Activated B cell treated with CpG ODN at 0.5 μM for 24 hours (primary cell): ENCODE data around the gene ANKRD36B. TPM values are rescaled to one million over a fixed set of nuclear protein-coding genes. Genes with fewer than 3 reads are reported as not detected.
"Not testable (repeated sequence)": the region's sequence is repeated elsewhere in the genome, so short reads cannot be mapped to it uniquely, and the experiment has no call there.

Experiments used
- ATAC-seq: fragments of 200-7000 bp; cut with Tn5 transposase; one replicate; pipeline ENCODE4 v1.10.0; 2021; ENCODE audit warnings: low read depth, mild to moderate bottlenecking, moderate library complexity
- CTCF ChIA-PET: fragments of 350-600 bp; sonication (Branson Sonifier 250); formaldehyde crosslinking; loops from one replicate; lab custom pipeline; 2021; ENCODE audit warnings: antibody characterized with exemption; lab: Charles Lee
- POLR2A ChIA-PET: fragments of 350-600 bp; sonication (Branson Sonifier 250); formaldehyde crosslinking; loops from one replicate; lab custom pipeline; 2021; ENCODE audit warnings: antibody characterized with exemption; lab: Charles Lee
- DNase-seq: peaks from one replicate; pipeline ENCODE4 v3.0.0; 2022
- H3K27ac Mint-ChIP-seq: one replicate; pipeline ENCODE4 v1.8.0; 2020; ENCODE audit warnings: mixed read lengths
- H3K27me3 Mint-ChIP-seq: one replicate; pipeline ENCODE4 v1.8.0; 2021; ENCODE audit warnings: mixed read lengths
- H3K36me3 Mint-ChIP-seq: one replicate; pipeline ENCODE4 v1.8.0; 2021; ENCODE audit warnings: low read depth, mixed read lengths
- H3K4me1 Mint-ChIP-seq: one replicate; pipeline ENCODE4 v1.8.0; 2021; ENCODE audit warnings: mixed read lengths
- H3K4me3 Mint-ChIP-seq: one replicate; pipeline ENCODE4 v1.8.0; 2020; ENCODE audit warnings: mild to moderate bottlenecking, mixed read lengths
- H3K9me3 Mint-ChIP-seq: one replicate; pipeline ENCODE4 v1.8.0; 2020; ENCODE audit warnings: mixed read lengths
- CTCF ChIP-seq: fragments of 200-600 bp; IDR thresholded peaks from one replicate; pipeline ENCODE4 v1.8.0; 2022; ENCODE audit warnings: antibody characterized with exemption, mild to moderate bottlenecking
- intact Hi-C: fragments of 100-400 bp; cut with micrococcal nuclease; formaldehyde crosslinking; loops from one replicate; pipeline ENCODE4 v1.15.1; 2024
- total RNA-seq: library from RNA; stranded (reverse); gene quantifications from 2 replicates; pipeline ENCODE4 v1.2.3, GENCODE V29; 2022

Gene ANKRD36B
- total RNA-seq = 25.5 and 29.8 TPM in 2 replicates

GRCh38 chr2:97589598-97590510 is at the start of gene ANKRD36B:
Gene ANKRD36B, minus strand, starts transcription at chr2:97589877. Its CDS starts 192 bp downstream, at chr2:97589685.
- peak; percentile 79 for ATAC-seq
- ChIA-PET POLR2A (interaction anchor here (0.6 to 1.8 kb wide), 6 partner anchors 56 to 425 kb away, joined by 3 to 16 read pairs (median 7); partner anchors contain the start of genes ACTR1B and COX5B), CTCF (interaction anchor here (0.7 to 4.4 kb wide), 10 partner anchors 56 to 967 kb away, joined by 3 to 123 read pairs (median 4); partner anchors contain the start of genes ACTR1B and COX5B)
- not testable (repeated sequence) for H3K27me3 Mint-ChIP-seq, H3K9me3 Mint-ChIP-seq, H3K36me3 Mint-ChIP-seq, H3K4me1 Mint-ChIP-seq
- intact Hi-C loops = loop anchor here (1.0 kb wide), 3 partner anchors 55 to 107 kb away; partner anchors contain the start of gene ACTR1B
- DNase-seq = peak; percentile 59
- peak within 1 kb of the TSS; percentile 97 for H3K27ac Mint-ChIP-seq
- H3K4me3 Mint-ChIP-seq = peak within 1 kb of the TSS; percentile 99

GRCh38 chr2:97626049-97626430 is 36.4 kb upstream of the ANKRD36B start:
- CTCF ChIA-PET, H3K9me3 Mint-ChIP-seq, H3K4me1 Mint-ChIP-seq, H3K36me3 Mint-ChIP-seq, H3K27me3 Mint-ChIP-seq, DNase-seq, H3K4me3 Mint-ChIP-seq, ATAC-seq, H3K27ac Mint-ChIP-seq, POLR2A ChIA-PET, intact Hi-C loops: not testable (repeated sequence)

- H3K27me3 Mint-ChIP-seq, H3K9me3 Mint-ChIP-seq, POLR2A ChIA-PET, H3K4me3 Mint-ChIP-seq, H3K36me3 Mint-ChIP-seq, CTCF ChIA-PET, H3K4me1 Mint-ChIP-seq, DNase-seq, intact Hi-C loops, ATAC-seq, H3K27ac Mint-ChIP-seq: not testable (repeated sequence)
Observed at GRCh38 chr2:97625354-97626048, 35.8 kb upstream of the ANKRD36B start.

- intact Hi-C loops, H3K9me3 Mint-ChIP-seq, ATAC-seq, H3K27ac Mint-ChIP-seq, H3K36me3 Mint-ChIP-seq, H3K4me1 Mint-ChIP-seq, CTCF ChIA-PET, DNase-seq, H3K27me3 Mint-ChIP-seq, POLR2A ChIA-PET, H3K4me3 Mint-ChIP-seq: not testable (repeated sequence)
Observed at GRCh38 chr2:97622976-97623375, 33.3 kb upstream of the ANKRD36B start.

- ATAC-seq, DNase-seq, H3K27me3 Mint-ChIP-seq, intact Hi-C loops, H3K4me3 Mint-ChIP-seq, H3K4me1 Mint-ChIP-seq, POLR2A ChIA-PET, H3K9me3 Mint-ChIP-seq, H3K36me3 Mint-ChIP-seq, CTCF ChIA-PET, H3K27ac Mint-ChIP-seq: not testable (repeated sequence)
Observed at GRCh38 chr2:97620492-97620891, 30.8 kb upstream of the ANKRD36B start.

- CTCF ChIA-PET, H3K4me3 Mint-ChIP-seq, H3K4me1 Mint-ChIP-seq, H3K27me3 Mint-ChIP-seq, DNase-seq, H3K36me3 Mint-ChIP-seq, ATAC-seq, H3K27ac Mint-ChIP-seq, POLR2A ChIA-PET, H3K9me3 Mint-ChIP-seq, intact Hi-C loops: not testable (repeated sequence)
Observed at GRCh38 chr2:97618939-97619827, 29.5 kb upstream of the ANKRD36B start.

GRCh38 chr2:97617911-97618310 is 28.2 kb upstream of the ANKRD36B start:
- ATAC-seq = no peak

GRCh38 chr2:97615746-97616145 is 26.1 kb upstream of the ANKRD36B start:
- intact Hi-C loops, H3K4me3 Mint-ChIP-seq, H3K36me3 Mint-ChIP-seq, ATAC-seq, H3K4me1 Mint-ChIP-seq, CTCF ChIA-PET, H3K9me3 Mint-ChIP-seq, H3K27me3 Mint-ChIP-seq, DNase-seq, POLR2A ChIA-PET, H3K27ac Mint-ChIP-seq: not testable (repeated sequence)

More at GRCh38 chr2:97617911-97618310, 28.2 kb upstream of the ANKRD36B start:
- Mint-ChIP-seq H3K4me1 (no peaks in the 10 kb centered on the region), H3K4me3 (no peak overlapping the region), H3K27me3 (no peaks in the 10 kb centered on the region), H3K9me3 (no peaks in the 10 kb centered on the region), H3K27ac (no peak overlapping the region), H3K36me3 (no peaks in the 10 kb centered on the region)
- CTCF ChIA-PET = no interaction called here
- intact Hi-C loops = no loop called here
- no peak for TF ChIP-seq CTCF
- POLR2A ChIA-PET = no interaction called here
- no peak for DNase-seq

- H3K27me3 Mint-ChIP-seq, H3K9me3 Mint-ChIP-seq, H3K4me3 Mint-ChIP-seq, POLR2A ChIA-PET, DNase-seq, H3K36me3 Mint-ChIP-seq, H3K4me1 Mint-ChIP-seq, intact Hi-C loops, CTCF ChIA-PET, H3K27ac Mint-ChIP-seq, ATAC-seq: not testable (repeated sequence)
Observed at GRCh38 chr2:97611895-97612294, 22.2 kb upstream of the ANKRD36B start.

GRCh38 chr2:97608745-97609144 is 19.1 kb upstream of the ANKRD36B start:
- DNase-seq, H3K4me1 Mint-ChIP-seq, CTCF ChIA-PET, POLR2A ChIA-PET, H3K4me3 Mint-ChIP-seq, H3K27ac Mint-ChIP-seq, H3K27me3 Mint-ChIP-seq, H3K36me3 Mint-ChIP-seq, H3K9me3 Mint-ChIP-seq, intact Hi-C loops, ATAC-seq: not testable (repeated sequence)
